Measurements from ENCODE around the gene DNLZ.

- no peak for TF ChIP-seq CTCF (IDR thresholded peaks at IDR 0.05; ENCODE audit: extremely low read depth in 1 of 2, insufficient read depth in 1 of 2, low read depth in 1 of 2, low read length in 2 of 2)
- TF ChIP-seq POLR2AphosphoS5 (IDR thresholded peaks at IDR 0.05; ENCODE audit: insufficient read depth, low read depth, low read length), result no peak
- TF ChIP-seq EZH2 (IDR thresholded peaks at IDR 0.05; ENCODE audit: borderline replicate concordance, low read depth, low read length, severe bottlenecking), result no peak
- TF ChIP-seq POLR2A (IDR thresholded peaks at IDR 0.05; ENCODE audit: low read depth, low read length), result no peak
- TF ChIP-seq MAX (IDR thresholded peaks at IDR 0.05; ENCODE audit: insufficient read depth, insufficient read length), result no peak
These were observed 19.9 kb upstream of the DNLZ start for GRCh38 chr9:136383436-136383835.

Measured in endothelial cell of umbilical vein (primary cell).